ENCODE measurements around the gene ITFG1. TPM values are rescaled to one million over a fixed set of nuclear protein-coding genes. Genes with fewer than 3 reads are reported as not detected.
"Not testable (repeated sequence)": the region's sequence is repeated elsewhere in the genome, so short reads cannot be mapped to it uniquely, and the experiment has no call there.

The ITFG1 gene
- total RNA-seq, 2 experiments from 2014 or later = 27.9 to 28.8 TPM

GRCh38 chr16:47467501-47467900 is 6.6 kb upstream of the ITFG1 start:
- H3K36me3 Mint-ChIP-seq (ENCODE audit: low read depth) = peaks cover 6% of the 10 kb centered on the region
- DNase-seq = no peak
- no peak overlapping the region for H3K27ac Mint-ChIP-seq
- no peak overlapping the region for H3K4me3 Mint-ChIP-seq
- H3K9me3 Mint-ChIP-seq = no peaks in the 10 kb centered on the region
- ChIA-PET CTCF (interaction anchor here (1.4 kb wide), 1 partner anchor 326 kb away, joined by 3 read pairs; no protein-coding TSS in a partner anchor), POLR2A (no interaction called here)
- H3K27me3 Mint-ChIP-seq = no peaks in the 10 kb centered on the region
- peaks cover 20% of the 10 kb centered on the region for H3K4me1 Mint-ChIP-seq

DNA sequence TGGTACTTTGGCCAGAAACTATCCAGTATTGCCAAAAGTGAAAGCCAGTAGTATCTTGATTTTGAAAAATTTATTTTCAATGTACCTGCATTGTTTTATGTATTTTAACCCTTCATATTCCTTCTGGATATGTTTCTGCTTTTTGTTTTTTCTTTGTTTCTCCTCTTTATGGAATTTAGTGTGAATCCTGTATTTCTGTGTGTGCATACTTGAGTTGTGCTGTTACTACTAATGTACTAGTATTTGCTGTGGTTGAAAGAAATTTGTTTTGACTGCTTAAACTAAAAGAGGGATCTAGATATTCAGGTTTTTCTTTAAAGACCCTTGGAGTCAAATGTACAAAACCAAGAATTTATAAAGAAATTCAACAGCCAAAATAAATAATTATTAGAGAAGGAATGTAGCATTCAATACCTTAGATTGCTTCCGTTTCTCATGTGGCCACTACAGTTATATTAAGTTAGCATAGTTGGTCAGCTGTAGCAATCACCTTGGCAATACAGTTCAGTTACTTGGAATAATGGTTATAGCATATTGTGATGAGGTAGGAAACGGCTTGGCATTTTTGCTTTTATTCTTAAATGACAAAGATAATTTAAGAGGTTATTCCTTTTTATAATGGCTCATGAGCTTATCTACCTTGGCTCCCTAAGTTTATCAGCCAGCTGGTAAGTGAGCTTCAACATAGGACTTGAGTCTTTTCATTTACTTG is 5.2 kb upstream of the ITFG1 start:
- no peaks in the 10 kb centered on the region for H3K27me3 Mint-ChIP-seq
- no peak for DNase-seq
- CTCF ChIA-PET = no interaction called here
- peaks cover 28% of the 10 kb centered on the region for H3K4me1 Mint-ChIP-seq
- H3K4me3 Mint-ChIP-seq = no peak overlapping the region
- POLR2A ChIA-PET = no interaction called here
- peaks cover 4% of the 10 kb centered on the region for H3K36me3 Mint-ChIP-seq (ENCODE audit: low read depth)
- H3K27ac Mint-ChIP-seq = no peak overlapping the region
- no peaks in the 10 kb centered on the region for H3K9me3 Mint-ChIP-seq

- Mint-ChIP-seq H3K4me3 (no peak overlapping the region), H3K36me3 (ENCODE audit: low read depth) (peaks cover 9% of the 10 kb centered on the region), H3K9me3 (no peaks in the 10 kb centered on the region), H3K27me3 (no peaks in the 10 kb centered on the region), H3K4me1 (peaks cover 43% of the 10 kb centered on the region), H3K27ac (no peak overlapping the region)
- ChIA-PET POLR2A (no interaction called here), CTCF (interaction anchor here (4.4 kb wide), 1 partner anchor 321 kb away, joined by 38 read pairs; the partner anchor contains the start of gene NETO2)
- DNase-seq = no peak
Observed at GRCh38 chr16:47463771-47464624, 3.1 kb upstream of the ITFG1 start.

GRCh38 chr16:47461598-47462266 is 869 bp upstream of the ITFG1 start:
- H3K27ac Mint-ChIP-seq = peak overlapping the region; percentile 93
- peak overlapping the region; percentile 95 for H3K4me3 Mint-ChIP-seq
- H3K27me3 Mint-ChIP-seq = no peaks in the 10 kb centered on the region
- H3K4me1 Mint-ChIP-seq = peaks cover 53% of the 10 kb centered on the region
- DNase-seq = peak; percentile 25
- POLR2A ChIA-PET = interaction anchor here (0.7 to 2.6 kb wide), 13 partner anchors 13 to 488 kb away, joined by 3 to 20 read pairs (median 5); partner anchors contain the start of genes DNAJA2 and NETO2
- H3K9me3 Mint-ChIP-seq = no peaks in the 10 kb centered on the region
- H3K36me3 Mint-ChIP-seq (ENCODE audit: low read depth) = peaks cover 20% of the 10 kb centered on the region
- CTCF ChIA-PET = interaction anchor here (1.0 to 4.4 kb wide), 5 partner anchors 12 to 424 kb away, joined by 3 to 38 read pairs (median 3); partner anchors contain the start of gene NETO2

DNA sequence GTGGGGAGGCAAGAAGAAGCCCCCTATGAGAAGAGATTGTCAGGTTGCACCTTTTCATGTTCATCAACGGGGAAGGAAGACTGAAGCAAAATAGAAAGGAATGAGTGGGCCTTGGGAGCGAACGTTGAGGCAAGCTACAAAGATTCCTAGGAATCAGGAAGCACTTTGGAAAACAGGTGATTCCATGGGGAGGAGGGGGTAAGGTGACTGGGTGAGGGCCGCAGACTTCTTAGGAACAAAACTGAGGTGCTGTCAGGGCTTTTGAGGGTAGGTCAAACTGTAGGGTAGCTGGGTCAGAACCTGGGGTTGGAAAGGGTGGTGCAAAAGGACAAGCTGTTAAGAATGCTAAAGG is 528 bp downstream of the ITFG1 start:
- no peaks in the 10 kb centered on the region for H3K27me3 Mint-ChIP-seq
- peak overlapping the region; percentile 95 for H3K4me3 Mint-ChIP-seq
- no peak for DNase-seq
- H3K27ac Mint-ChIP-seq = peak overlapping the region; percentile 93
- peaks cover 48% of the 10 kb centered on the region for H3K4me1 Mint-ChIP-seq
- peaks cover 21% of the 10 kb centered on the region for H3K36me3 Mint-ChIP-seq (ENCODE audit: low read depth)
- POLR2A ChIA-PET = interaction anchor here (0.9 to 2.6 kb wide), 9 partner anchors 9 to 487 kb away, joined by 3 to 20 read pairs (median 6); partner anchors contain the start of genes DNAJA2 and NETO2
- CTCF ChIA-PET = interaction anchor here (1.2 to 4.4 kb wide), 4 partner anchors 11 to 423 kb away, joined by 3 to 38 read pairs (median 6); partner anchors contain the start of gene NETO2
- no peaks in the 10 kb centered on the region for H3K9me3 Mint-ChIP-seq

- H3K36me3 Mint-ChIP-seq (ENCODE audit: low read depth) = peaks cover 24% of the 10 kb centered on the region
- no peaks in the 10 kb centered on the region for H3K9me3 Mint-ChIP-seq
- DNase-seq = no peak
- ChIA-PET POLR2A (interaction anchor here (0.6 to 2.2 kb wide), 6 partner anchors 9 to 486 kb away, joined by 3 to 20 read pairs (median 6); partner anchors contain the start of genes DNAJA2 and NETO2), CTCF (interaction anchor here (4.4 kb wide), 1 partner anchor 317 kb away, joined by 38 read pairs; the partner anchor contains the start of gene NETO2)
- no peaks in the 10 kb centered on the region for H3K27me3 Mint-ChIP-seq
- peak overlapping the region; percentile 95 for H3K4me3 Mint-ChIP-seq
- H3K4me1 Mint-ChIP-seq = peaks cover 47% of the 10 kb centered on the region
- H3K27ac Mint-ChIP-seq = peak overlapping the region; percentile 93
Observed at GRCh38 chr16:47459603-47460002, 1.3 kb downstream of the ITFG1 start.

DNA sequence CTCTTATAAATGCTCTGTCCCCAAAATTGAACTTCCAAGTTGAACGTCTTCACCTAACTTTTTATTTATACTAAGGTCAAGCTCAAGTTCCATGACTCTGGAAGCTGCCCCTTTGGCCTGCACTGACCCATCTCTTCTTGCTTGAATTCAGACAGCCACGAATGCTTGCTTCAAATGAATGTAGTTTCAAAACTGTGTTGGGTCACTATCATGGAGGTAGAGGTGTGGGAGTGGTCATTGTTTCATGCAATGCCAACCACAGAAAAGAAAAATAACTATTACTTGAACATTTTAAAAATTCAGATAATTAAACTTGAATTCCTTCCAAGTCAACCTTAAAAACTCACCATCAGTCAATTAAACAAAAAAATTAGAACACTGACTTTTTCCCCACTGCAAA is 2.5 kb downstream of the ITFG1 start:
- POLR2A ChIA-PET = no interaction called here
- peaks cover 34% of the 10 kb centered on the region for H3K36me3 Mint-ChIP-seq (ENCODE audit: low read depth)
- no peak overlapping the region for H3K27ac Mint-ChIP-seq
- no peaks in the 10 kb centered on the region for H3K9me3 Mint-ChIP-seq
- CTCF ChIA-PET = no interaction called here
- no peak overlapping the region for H3K4me3 Mint-ChIP-seq
- H3K27me3 Mint-ChIP-seq = no peaks in the 10 kb centered on the region
- peaks cover 40% of the 10 kb centered on the region for H3K4me1 Mint-ChIP-seq
- DNase-seq = no peak

DNA sequence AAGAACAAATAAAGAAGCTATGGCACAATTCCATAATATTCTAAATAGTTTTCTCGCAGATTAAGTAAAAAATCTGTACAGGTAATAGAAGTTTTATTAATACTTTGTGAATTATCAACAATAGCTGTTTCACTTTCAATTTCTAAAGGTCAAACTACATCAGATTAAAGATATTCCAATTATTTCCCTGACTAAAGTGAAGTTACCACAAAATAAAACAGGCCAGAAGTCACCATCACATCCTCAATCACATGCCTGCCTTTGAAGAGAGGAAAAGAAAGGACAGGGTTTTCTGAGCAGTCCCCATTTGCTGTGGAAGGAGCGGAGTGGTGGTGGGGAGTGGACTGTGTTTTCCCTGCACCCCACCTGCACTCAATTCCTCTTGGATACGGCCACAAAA is 11.1 kb downstream of the ITFG1 start:
- no peak overlapping the region for H3K4me3 Mint-ChIP-seq
- ChIA-PET CTCF (interaction anchor here (1.2 to 1.6 kb wide), 2 partner anchors 11 to 306 kb away, joined by 3 read pairs; partner anchors contain the start of genes ITFG1, NETO2 and PHKB), POLR2A (no interaction called here)
- peaks cover 37% of the 10 kb centered on the region for H3K36me3 Mint-ChIP-seq (ENCODE audit: low read depth)
- H3K27me3 Mint-ChIP-seq = no peaks in the 10 kb centered on the region
- no peak overlapping the region for H3K27ac Mint-ChIP-seq
- peaks cover 2% of the 10 kb centered on the region for H3K4me1 Mint-ChIP-seq
- no peaks in the 10 kb centered on the region for H3K9me3 Mint-ChIP-seq
- no peak for DNase-seq

GRCh38 chr16:47448830-47449575 is 11.9 kb downstream of the ITFG1 start:
- CTCF ChIA-PET = interaction anchor here (0.7 to 1.6 kb wide), 3 partner anchors 12 to 305 kb away, joined by 3 to 4 read pairs (median 3); partner anchors contain the start of genes ITFG1, NETO2 and PHKB
- peaks cover 34% of the 10 kb centered on the region for H3K36me3 Mint-ChIP-seq (ENCODE audit: low read depth)
- POLR2A ChIA-PET = interaction anchor here (1.1 kb wide), 1 partner anchor 12 kb away, joined by 3 read pairs; the partner anchor contains the start of gene PHKB
- H3K4me3 Mint-ChIP-seq = no peak overlapping the region
- DNase-seq = no peak
- H3K27me3 Mint-ChIP-seq = no peaks in the 10 kb centered on the region
- peaks cover 2% of the 10 kb centered on the region for H3K4me1 Mint-ChIP-seq
- no peak overlapping the region for H3K27ac Mint-ChIP-seq
- no peaks in the 10 kb centered on the region for H3K9me3 Mint-ChIP-seq

DNA sequence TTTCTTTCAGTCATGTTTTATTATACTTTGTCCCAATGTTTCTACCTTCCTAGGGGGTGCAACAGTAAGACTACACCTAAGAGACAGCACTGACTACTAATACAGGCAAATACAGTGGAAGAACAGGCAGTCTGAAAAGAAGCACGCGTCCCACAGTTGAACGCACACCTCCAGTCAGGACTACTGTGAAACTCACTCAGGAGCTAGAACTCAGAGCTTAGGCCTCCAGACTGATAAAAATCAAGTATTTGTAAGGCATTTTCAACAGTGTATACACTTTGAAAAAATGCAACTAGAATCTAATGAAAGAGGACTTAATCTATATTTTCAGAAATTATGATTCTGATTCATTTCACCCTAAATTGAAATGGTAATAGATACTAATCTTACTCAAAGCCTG is 14.4 kb downstream of the ITFG1 start:
- no peak for DNase-seq
- ChIA-PET POLR2A (no interaction called here), CTCF (no interaction called here)
- peaks cover 32% of the 10 kb centered on the region for H3K36me3 Mint-ChIP-seq (ENCODE audit: low read depth)
- H3K4me3 Mint-ChIP-seq = no peak overlapping the region
- no peak overlapping the region for H3K27ac Mint-ChIP-seq
- H3K9me3 Mint-ChIP-seq = peaks cover 6% of the 10 kb centered on the region
- peaks cover 2% of the 10 kb centered on the region for H3K4me1 Mint-ChIP-seq
- H3K27me3 Mint-ChIP-seq = no peaks in the 10 kb centered on the region

GRCh38 chr16:47442884-47443283 is 18.0 kb downstream of the ITFG1 start:
- H3K27ac Mint-ChIP-seq, H3K9me3 Mint-ChIP-seq, CTCF ChIA-PET, H3K4me3 Mint-ChIP-seq, H3K27me3 Mint-ChIP-seq, DNase-seq, POLR2A ChIA-PET, H3K4me1 Mint-ChIP-seq: not testable (repeated sequence)
- H3K36me3 Mint-ChIP-seq (ENCODE audit: low read depth) = peaks cover 45% of the 10 kb centered on the region

GRCh38 chr16:47440066-47440465 is 20.8 kb downstream of the ITFG1 start:
- H3K4me1 Mint-ChIP-seq, CTCF ChIA-PET, POLR2A ChIA-PET: not testable (repeated sequence)

More at GRCh38 chr16:47440066-47440465, 20.8 kb downstream of the ITFG1 start:
- not testable (repeated sequence) for H3K27me3 Mint-ChIP-seq, H3K9me3 Mint-ChIP-seq, H3K27ac Mint-ChIP-seq, H3K4me3 Mint-ChIP-seq, DNase-seq
- H3K36me3 Mint-ChIP-seq (ENCODE audit: low read depth) = peaks cover 45% of the 10 kb centered on the region
